ENCODE measurements around the gene DNAH14.

DNA sequence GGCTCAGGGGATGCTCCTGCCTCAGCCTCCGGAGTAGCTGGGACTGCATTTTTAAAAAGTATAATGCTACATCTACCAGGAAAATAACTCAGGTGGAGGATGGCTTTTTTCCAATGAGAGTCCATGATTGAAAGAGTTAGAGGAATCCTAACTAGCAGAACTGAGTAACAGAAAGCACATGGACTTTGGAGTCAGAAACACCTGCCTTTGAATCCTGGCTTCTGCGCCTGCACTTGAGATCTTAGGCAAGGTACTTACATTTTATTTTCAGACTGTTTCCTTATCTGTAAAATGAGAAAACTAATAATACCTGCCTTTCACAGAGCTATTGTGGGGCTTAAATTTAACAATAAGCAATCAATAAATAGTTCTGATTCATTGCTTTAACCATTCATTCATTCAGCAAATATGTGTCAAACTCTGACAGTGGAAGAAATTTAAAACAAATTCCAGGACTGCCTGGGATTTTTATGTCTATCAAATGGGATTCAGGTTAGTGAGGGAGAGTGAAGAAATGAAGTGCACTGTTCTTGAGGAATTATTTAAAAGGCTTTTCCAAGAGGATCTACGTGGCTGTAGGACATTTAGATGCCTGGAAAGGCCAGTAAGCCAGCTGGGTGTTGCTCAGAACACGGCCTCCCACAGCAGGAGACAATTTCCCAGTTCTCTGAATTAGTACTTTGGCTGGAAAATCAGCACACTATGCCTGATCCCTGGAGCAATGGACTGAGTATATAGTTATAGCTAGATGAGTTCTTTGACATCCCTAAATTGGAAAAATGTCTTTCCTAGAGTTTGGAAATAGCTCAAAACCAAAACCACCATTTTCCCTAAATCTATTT lies 511.1 kb downstream of the DNAH14 start:
- TF ChIP-seq EZH2 (IDR thresholded peaks at IDR 0.05; ENCODE audit: borderline replicate concordance, low read depth, low read length, severe bottlenecking): no peak
- TF ChIP-seq, protein P1, sequence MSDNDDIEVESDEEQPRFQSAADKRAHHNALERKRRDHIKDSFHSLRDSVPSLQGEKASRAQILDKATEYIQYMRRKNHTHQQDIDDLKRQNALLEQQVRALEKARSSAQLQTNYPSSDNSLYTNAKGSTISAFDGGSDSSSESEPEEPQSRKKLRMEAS (IDR thresholded peaks at IDR 0.05; ENCODE audit: insufficient read depth, insufficient read length): no peak
- TF ChIP-seq, protein P2, sequence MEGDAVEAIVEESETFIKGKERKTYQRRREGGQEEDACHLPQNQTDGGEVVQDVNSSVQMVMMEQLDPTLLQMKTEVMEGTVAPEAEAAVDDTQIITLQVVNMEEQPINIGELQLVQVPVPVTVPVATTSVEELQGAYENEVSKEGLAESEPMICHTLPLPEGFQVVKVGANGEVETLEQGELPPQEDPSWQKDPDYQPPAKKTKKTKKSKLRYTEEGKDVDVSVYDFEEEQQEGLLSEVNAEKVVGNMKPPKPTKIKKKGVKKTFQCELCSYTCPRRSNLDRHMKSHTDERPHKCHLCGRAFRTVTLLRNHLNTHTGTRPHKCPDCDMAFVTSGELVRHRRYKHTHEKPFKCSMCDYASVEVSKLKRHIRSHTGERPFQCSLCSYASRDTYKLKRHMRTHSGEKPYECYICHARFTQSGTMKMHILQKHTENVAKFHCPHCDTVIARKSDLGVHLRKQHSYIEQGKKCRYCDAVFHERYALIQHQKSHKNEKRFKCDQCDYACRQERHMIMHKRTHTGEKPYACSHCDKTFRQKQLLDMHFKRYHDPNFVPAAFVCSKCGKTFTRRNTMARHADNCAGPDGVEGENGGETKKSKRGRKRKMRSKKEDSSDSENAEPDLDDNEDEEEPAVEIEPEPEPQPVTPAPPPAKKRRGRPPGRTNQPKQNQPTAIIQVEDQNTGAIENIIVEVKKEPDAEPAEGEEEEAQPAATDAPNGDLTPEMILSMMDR (IDR thresholded peaks at IDR 0.05; ENCODE audit: extremely low read depth in 1 of 2, insufficient read depth in 1 of 2, low read depth in 1 of 2, low read length in 2 of 2): no peak
- no peak for TF ChIP-seq POLR2A (IDR thresholded peaks at IDR 0.05; ENCODE audit: low read depth, low read length)
- TF ChIP-seq POLR2AphosphoS5 (IDR thresholded peaks at IDR 0.05; ENCODE audit: insufficient read depth, low read depth, low read length): no peak
- no peak for TF ChIP-seq JUN (IDR thresholded peaks at IDR 0.05; ENCODE audit: borderline replicate concordance, insufficient read depth, insufficient read length, low read depth)
- TF ChIP-seq FOS (IDR thresholded peaks at IDR 0.05; ENCODE audit: borderline replicate concordance, insufficient read depth, low read length): no peak
- TF ChIP-seq MYC (IDR thresholded peaks at IDR 0.05; ENCODE audit: low read depth, low read length): no peak

Measured in endothelial cell of umbilical vein (primary cell).